ENCODE results near the gene SPOCK2.

Gene SPOCK2

GRCh38 chr10:72089618-72090017 lies 1.3 kb upstream of the SPOCK2 start:
- Histone ChIP-seq H3K79me2 (ENCODE audit: insufficient read depth, low read length) (no peaks in the 10 kb centered on the region), H3K27me3 (ENCODE audit: low read length) (no peaks in the 10 kb centered on the region), H3K9me2 (replicated peaks; ENCODE audit: insufficient read depth, low read length) (no peaks in the 10 kb centered on the region), H3K4me2 (ENCODE audit: low read depth, low read length, poor library complexity, severe bottlenecking) (no peak overlapping the region), H3K4me3 (ENCODE audit: insufficient read depth, low read length, poor library complexity, severe bottlenecking) (no peak overlapping the region), H3K9me3 (ENCODE audit: insufficient read depth, low read length) (no peaks in the 10 kb centered on the region), H3K27ac (ENCODE audit: low read depth, low read length) (no peak overlapping the region), H3K9ac (ENCODE audit: low read length) (no peak overlapping the region), H3K36me3 (ENCODE audit: low read length) (no peaks in the 10 kb centered on the region), H3F3A (ENCODE audit: insufficient read depth) (no peaks in the 10 kb centered on the region), H2AFZ (ENCODE audit: low read depth, low read length, severe bottlenecking) (no peak overlapping the region), H4K20me1 (ENCODE audit: low read depth, low read length) (no peaks in the 10 kb centered on the region)
- no peak for TF ChIP-seq CTCF (IDR thresholded peaks at IDR 0.05; ENCODE audit: insufficient read depth, low read length, poor library complexity, severe bottlenecking)

GRCh38 chr10:72088889-72089575 lies 681 bp upstream of the SPOCK2 start:
- H4K20me1 ChIP-seq (ENCODE audit: low read depth, low read length), result no peaks in the 10 kb centered on the region
- no peaks in the 10 kb centered on the region for H3K9me2 ChIP-seq (replicated peaks; ENCODE audit: insufficient read depth, low read length)
- H3K27me3 ChIP-seq (ENCODE audit: low read length), result no peaks in the 10 kb centered on the region

GRCh38 chr10:72087392-72087968 lies 871 bp downstream of the SPOCK2 start:
- H3K27me3 ChIP-seq (ENCODE audit: low read length), result no peaks in the 10 kb centered on the region
- no peaks in the 10 kb centered on the region for H3K79me2 ChIP-seq (ENCODE audit: insufficient read depth, low read length)
- TF ChIP-seq CTCF (IDR thresholded peaks at IDR 0.05; ENCODE audit: insufficient read depth, low read length, poor library complexity, severe bottlenecking) (no peak), EZH2phosphoT487 (conservative IDR thresholded peaks at IDR 0.05; ENCODE audit: low read length) (no peak)
- H3K27ac ChIP-seq (ENCODE audit: low read depth, low read length), result no peak overlapping the region
- no peaks in the 10 kb centered on the region for H3K9me3 ChIP-seq (ENCODE audit: insufficient read depth, low read length)
- no peaks in the 10 kb centered on the region for H3K36me3 ChIP-seq (ENCODE audit: low read length)
- no peaks in the 10 kb centered on the region for H4K20me1 ChIP-seq (ENCODE audit: low read depth, low read length)
- peak overlapping the region; percentile 30 for H3K4me3 ChIP-seq (ENCODE audit: insufficient read depth, low read length, poor library complexity, severe bottlenecking)
- no peak overlapping the region; the same call in 1 of the 2 replicates for H3K9ac ChIP-seq (ENCODE audit: low read length)
- no peaks in the 10 kb centered on the region for H3K9me2 ChIP-seq (replicated peaks; ENCODE audit: insufficient read depth, low read length)
- H3F3A ChIP-seq (ENCODE audit: insufficient read depth), result no peaks in the 10 kb centered on the region
- peak overlapping the region; percentile 47 for H3K4me2 ChIP-seq (ENCODE audit: low read depth, low read length, poor library complexity, severe bottlenecking)
- H2AFZ ChIP-seq (ENCODE audit: low read depth, low read length, severe bottlenecking), result no peak overlapping the region

More at GRCh38 chr10:72088889-72089575, 681 bp upstream of the SPOCK2 start:
- H3K4me2 ChIP-seq (ENCODE audit: low read depth, low read length, poor library complexity, severe bottlenecking), result no peak overlapping the region
- H3K9ac ChIP-seq (ENCODE audit: low read length), result no peak overlapping the region
- H3K4me3 ChIP-seq (ENCODE audit: insufficient read depth, low read length, poor library complexity, severe bottlenecking), result no peak overlapping the region
- no peaks in the 10 kb centered on the region for H3K79me2 ChIP-seq (ENCODE audit: insufficient read depth, low read length)
- H3K36me3 ChIP-seq (ENCODE audit: low read length), result no peaks in the 10 kb centered on the region
- H3K27ac ChIP-seq (ENCODE audit: low read depth, low read length), result no peak overlapping the region
- TF ChIP-seq CTCF (IDR thresholded peaks at IDR 0.05; ENCODE audit: insufficient read depth, low read length, poor library complexity, severe bottlenecking) (no peak), EZH2phosphoT487 (conservative IDR thresholded peaks at IDR 0.05; ENCODE audit: low read length) (no peak)
- no peaks in the 10 kb centered on the region for H3F3A ChIP-seq (ENCODE audit: insufficient read depth)
- H3K9me3 ChIP-seq (ENCODE audit: insufficient read depth, low read length), result no peaks in the 10 kb centered on the region
- H2AFZ ChIP-seq (ENCODE audit: low read depth, low read length, severe bottlenecking), result no peak overlapping the region
